Glomerular visceral epithelial cell (primary cell): ENCODE measurements around the gene CCDC137.
"Not testable (repeated sequence)": the region's sequence is repeated elsewhere in the genome, so short reads cannot be mapped to it uniquely, and the experiment has no call there.

Experiments used
- DNase-seq: peaks from one replicate; pipeline ENCODE4 v3.0.0-alpha.2; 2016; ENCODE audit errors: extremely low spot score

The CCDC137 gene

GRCh38 chr17:81666342-81667191 is at the start of gene CCDC137, which contains the start of gene OXLD1:
CCDC137 (plus strand) TSS chr17:81666737; CDS start chr17:81666767, 30 bp downstream.
OXLD1 (minus strand) TSS chr17:81666605; CDS start chr17:81666577, 28 bp downstream.
- DNase-seq, result peak; percentile 96

- DNase-seq, result no peak
Measured at GRCh38 chr17:81616877-81617276, 49.7 kb upstream of the CCDC137 start.

GRCh38 chr17:81618307-81618706 is 48.2 kb upstream of the CCDC137 start:
- DNase-seq, result not testable (repeated sequence)

GRCh38 chr17:81621494-81622130 is 44.9 kb upstream of the CCDC137 start:
- no peak for DNase-seq

GRCh38 chr17:81630274-81630673 is 36.3 kb upstream of the CCDC137 start:
- no peak for DNase-seq

GRCh38 chr17:81631482-81631881 is 35.1 kb upstream of the CCDC137 start:
- DNase-seq, result no peak

GRCh38 chr17:81635431-81635830 is 31.1 kb upstream of the CCDC137 start:
- no peak for DNase-seq

GRCh38 chr17:81635973-81636504 is 30.5 kb upstream of the CCDC137 start:
- DNase-seq, result no peak

GRCh38 chr17:81636505-81637288 is 29.8 kb upstream of the CCDC137 start, which contains the start of the genes NPLOC4 and TSPAN10:
NPLOC4 (minus strand) TSS chr17:81637112; CDS start chr17:81636930, 182 bp downstream.
TSPAN10 (plus strand) TSS chr17:81637196; CDS start chr17:81642413, 5,217 bp downstream.
- peak; percentile 89 for DNase-seq

GRCh38 chr17:81638683-81639082 is 27.9 kb upstream of the CCDC137 start:
- DNase-seq, result no peak

GRCh38 chr17:81640011-81640410 is 26.5 kb upstream of the CCDC137 start:
- DNase-seq, result no peak

- peak; percentile 61 for DNase-seq
Measured at GRCh38 chr17:81641825-81642489, 24.6 kb upstream of the CCDC137 start.

GRCh38 chr17:81644496-81644895 is 22.0 kb upstream of the CCDC137 start:
- no peak for DNase-seq

GRCh38 chr17:81644976-81645952 is 21.3 kb upstream of the CCDC137 start:
- DNase-seq, result no peak

GRCh38 chr17:81646869-81647600 is 19.5 kb upstream of the CCDC137 start:
- DNase-seq, result no peak

GRCh38 chr17:81647640-81648012 is 18.9 kb upstream of the CCDC137 start:
- no peak for DNase-seq

GRCh38 chr17:81648013-81648706 is 18.4 kb upstream of the CCDC137 start:
- DNase-seq, result no peak

- no peak for DNase-seq
Measured at GRCh38 chr17:81648707-81649085, 17.8 kb upstream of the CCDC137 start.

GRCh38 chr17:81650951-81651350 is 15.6 kb upstream of the CCDC137 start:
- DNase-seq, result no peak
